Measurements from ENCODE around the gene SIT1.

The SIT1 gene

GRCh38 chr9:35689542-35690293 is 39.0 kb upstream of the SIT1 start, which contains the start of gene TPM2:
Gene TPM2 (minus strand): TSS chr9:35689925. CDS start chr9:35689817, 108 bp downstream.
- no peak for TF ChIP-seq POLR2A (IDR thresholded peaks at IDR 0.05; ENCODE audit: extremely low read depth, insufficient read length)
- peak within 1 kb of the TSS; percentile 49 for H3K4me3 ChIP-seq (ENCODE audit: low read depth, low read length)
- no peak for DNase-seq (ENCODE audit: low read depth)

- peak; percentile 51 for DNase-seq (ENCODE audit: low read depth)
- TF ChIP-seq MAX (IDR thresholded peaks at IDR 0.05; ENCODE audit: low read depth, low read length) (no peak), CTCF (IDR thresholded peaks at IDR 0.05; ENCODE audit: low read depth, low read length) (no peak), MYC (IDR thresholded peaks at IDR 0.05; ENCODE audit: low read depth, low read length) (no peak)
- H3K4me3 ChIP-seq (ENCODE audit: low read depth, low read length), result no peak overlapping the region
These were observed 38.1 kb upstream of the SIT1 start for GRCh38 chr9:35688558-35689541.

- no peak for DNase-seq (ENCODE audit: low read depth)
- no peak for TF ChIP-seq POLR2A (IDR thresholded peaks at IDR 0.05; ENCODE audit: extremely low read depth, insufficient read length)
- no peak for TF ChIP-seq MYC (IDR thresholded peaks at IDR 0.05; ENCODE audit: low read depth, low read length)
- no peak for TF ChIP-seq MAX (IDR thresholded peaks at IDR 0.05; ENCODE audit: low read depth, low read length)
- TF ChIP-seq CTCF (IDR thresholded peaks at IDR 0.05; ENCODE audit: low read depth, low read length), result no peak
- no peak overlapping the region for H3K4me3 ChIP-seq (ENCODE audit: low read depth, low read length)
These were observed 37.3 kb upstream of the SIT1 start for GRCh38 chr9:35687972-35688557.

GRCh38 chr9:35687306-35687705 is 36.6 kb upstream of the SIT1 start:
- no peak for DNase-seq (ENCODE audit: low read depth)
- TF ChIP-seq CTCF (IDR thresholded peaks at IDR 0.05; ENCODE audit: low read depth, low read length) (no peak), MYC (IDR thresholded peaks at IDR 0.05; ENCODE audit: low read depth, low read length) (no peak), POLR2A (IDR thresholded peaks at IDR 0.05; ENCODE audit: extremely low read depth, insufficient read length) (no peak), MAX (IDR thresholded peaks at IDR 0.05; ENCODE audit: low read depth, low read length) (no peak)
- no peak overlapping the region for H3K4me3 ChIP-seq (ENCODE audit: low read depth, low read length)

- TF ChIP-seq MAX (IDR thresholded peaks at IDR 0.05; ENCODE audit: low read depth, low read length) (no peak), CTCF (IDR thresholded peaks at IDR 0.05; ENCODE audit: low read depth, low read length) (no peak), POLR2A (IDR thresholded peaks at IDR 0.05; ENCODE audit: extremely low read depth, insufficient read length) (no peak), MYC (IDR thresholded peaks at IDR 0.05; ENCODE audit: low read depth, low read length) (no peak)
- H3K4me3 ChIP-seq (ENCODE audit: low read depth, low read length), result no peak overlapping the region
- no peak for DNase-seq (ENCODE audit: low read depth)
These were observed 35.8 kb upstream of the SIT1 start for GRCh38 chr9:35686222-35687203.

All from NB4 (cell line).